OCI-LY7 (cell line): ENCODE data around the gene HSPA12A. TPM values are rescaled to one million over a fixed set of nuclear protein-coding genes. Genes with fewer than 3 reads are reported as not detected.

Experiments
- BruUV-seq: library from RNA; stranded (reverse); fragments of 400-500 nt; replicated peaks from 2 replicates; lab custom pipeline; 2021; lab: Mats Ljungman, UMichigan
- CTCF ChIA-PET: fragments of 300-600 bp; sonication (Branson Sonifier 250); formaldehyde crosslinking; loops from one replicate; lab custom pipeline; 2022; ENCODE audit warnings: antibody characterized with exemption; ENCODE audit not compliant: unreplicated experiment; lab: Charles Lee
- POLR2A ChIA-PET: fragments of 300-600 bp; sonication (Branson Sonifier 250); formaldehyde crosslinking; loops from one replicate; lab custom pipeline; 2022; ENCODE audit warnings: antibody characterized with exemption; lab: Charles Lee
- DNase-seq: peaks from one replicate; pipeline ENCODE4 v3.0.0-alpha.2; 2015; ENCODE audit warnings: low spot score
- H2AFZ ChIP-seq: fragments of 200-600 bp; sonication (generic), shearing (Covaris generic); 2 replicates; pipeline ENCODE4 v1.6.1; 2014; ENCODE audit warnings: mild to moderate bottlenecking, antibody characterized with exemption, low read length, moderate library complexity
- H3K27ac ChIP-seq: fragments of 200-600 bp; sonication (generic); 2 replicates; pipeline ENCODE4 v1.5.1; 2014; ENCODE audit warnings: mixed run types, low read depth, mild to moderate bottlenecking, moderate library complexity, low read length, inconsistent platforms; ENCODE audit not compliant: poor library complexity, severe bottlenecking
- H3K36me3 ChIP-seq: fragments of 200-600 bp; sonication (generic); 2 replicates; pipeline ENCODE4 v1.6.1; 2014; ENCODE audit warnings: mild to moderate bottlenecking, antibody characterized with exemption, low read length, moderate library complexity, mixed read lengths; ENCODE audit not compliant: insufficient read depth
- H3K4me1 ChIP-seq: fragments of 200-600 bp; sonication (generic); 2 replicates; pipeline ENCODE4 v1.5.1; 2014; ENCODE audit warnings: mild to moderate bottlenecking, low read length; ENCODE audit not compliant: insufficient read depth, poor library complexity, severe bottlenecking
- H3K4me2 ChIP-seq: fragments of 200-600 bp; sonication (generic); 2 replicates; pipeline ENCODE4 v1.6.1; 2014; ENCODE audit warnings: mild to moderate bottlenecking, low read length
- H3K4me3 ChIP-seq: fragments of 200-600 bp; sonication (generic); 2 replicates; pipeline ENCODE4 v1.5.1; 2014; ENCODE audit warnings: mild to moderate bottlenecking, low read depth, low read length; ENCODE audit not compliant: poor library complexity, severe bottlenecking
- H3K79me2 ChIP-seq: fragments of 200-600 bp; sonication (generic); 2 replicates; pipeline ENCODE4 v1.6.1; 2016; ENCODE audit warnings: low read depth, mild to moderate bottlenecking, low read length, moderate library complexity, mixed read lengths; ENCODE audit not compliant: insufficient read depth
- H3K9me2 ChIP-seq: fragments of 200-600 bp; sonication (generic); 2 replicates; pipeline ENCODE4 v1.6.1; 2016; ENCODE audit warnings: mild to moderate bottlenecking, low read length, mixed read lengths; ENCODE audit not compliant: insufficient read depth
- H3K9me3 ChIP-seq: fragments of 200-600 bp; sonication (generic); 2 replicates; pipeline ENCODE4 v1.6.1; 2014; ENCODE audit warnings: mild to moderate bottlenecking, mixed run types, low read length, mixed read lengths
- H4K20me1 ChIP-seq: fragments of 200-600 bp; sonication (generic); 2 replicates; pipeline ENCODE4 v1.6.1; 2014; ENCODE audit warnings: mild to moderate bottlenecking, antibody characterized with exemption, low read length, moderate library complexity, mixed read lengths; ENCODE audit not compliant: insufficient read depth
- EZH2phosphoT487 ChIP-seq: fragments of 200-600 bp; sonication (generic); IDR thresholded peaks from 2 replicates; pipeline ENCODE4 v1.6.1; 2018; ENCODE audit warnings: low read depth, borderline replicate concordance, mild to moderate bottlenecking, mixed run types, antibody characterized with exemption, low read length, moderate library complexity, mixed read lengths
- intact Hi-C: fragments of 100-400 bp; cut with micrococcal nuclease; formaldehyde crosslinking; loops from one replicate; pipeline ENCODE4 v1.10.0; 2022; ENCODE audit not compliant: unreplicated experiment
- total RNA-seq, 2 experiments: library from RNA; depleted of rRNA in 1 of 2; stranded (reverse); fragments of >200 nt in 1 of 2; shearing (Covaris generic) in 1 of 2; gene quantifications; 2 replicates each; pipeline ENCODE4 v1.2.3, GENCODE V29; 2014 to 2022
- TF ChIP-seq, protein P1 (sequence below): fragments of 200-600 bp; sonication (generic); conservative IDR thresholded peaks from 2 replicates; pipeline ENCODE4 v1.5.1; 2014; ENCODE audit warnings: mild to moderate bottlenecking, antibody characterized with exemption, low read length, moderate library complexity, mixed read lengths

Gene HSPA12A
- total RNA-seq, 2 experiments from 2014 or later = 3.7 TPM; not detected in 1

DNA sequence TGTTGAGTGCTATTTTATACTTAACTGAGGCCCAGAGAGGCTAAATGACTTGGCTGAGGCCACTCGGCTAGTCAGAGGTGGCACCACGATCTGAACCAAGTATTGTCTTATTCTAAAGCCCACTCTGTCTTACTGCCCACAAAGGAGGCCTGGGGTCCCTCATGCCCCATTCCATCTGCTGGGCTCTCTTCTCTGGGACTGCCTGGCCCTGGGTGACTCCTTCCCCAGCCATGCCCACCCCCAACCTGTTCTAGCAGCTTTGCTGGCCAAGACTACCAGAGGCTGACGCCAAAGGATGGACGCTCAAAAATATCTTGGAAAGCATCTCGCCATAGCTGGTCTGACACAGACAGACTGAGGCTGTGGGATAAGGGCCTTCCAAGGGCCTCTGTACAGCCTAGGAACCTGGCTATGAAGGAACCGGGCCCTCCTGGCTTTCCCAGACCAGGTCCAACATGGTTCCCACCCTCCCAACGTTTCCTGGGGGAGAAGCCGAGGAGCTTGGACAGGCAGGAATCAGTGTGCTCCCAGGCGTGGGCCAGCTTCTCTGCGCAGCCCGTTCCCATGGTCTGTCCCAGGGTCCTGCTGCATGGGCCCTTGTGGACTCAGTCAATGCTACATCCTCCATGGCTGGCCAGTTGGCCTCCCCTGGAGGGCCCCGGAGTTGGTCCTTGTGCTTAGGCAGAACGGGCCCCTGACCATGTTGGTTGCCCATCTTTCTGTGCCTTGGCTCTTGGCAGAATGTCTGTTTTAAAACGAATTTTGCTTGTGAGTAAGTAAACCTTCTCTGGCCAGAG is 11.7 kb downstream of the HSPA12A start:
- POLR2A ChIA-PET = no interaction called here
- TF ChIP-seq EZH2phosphoT487 = no peak
- TF ChIP-seq, protein P1, sequence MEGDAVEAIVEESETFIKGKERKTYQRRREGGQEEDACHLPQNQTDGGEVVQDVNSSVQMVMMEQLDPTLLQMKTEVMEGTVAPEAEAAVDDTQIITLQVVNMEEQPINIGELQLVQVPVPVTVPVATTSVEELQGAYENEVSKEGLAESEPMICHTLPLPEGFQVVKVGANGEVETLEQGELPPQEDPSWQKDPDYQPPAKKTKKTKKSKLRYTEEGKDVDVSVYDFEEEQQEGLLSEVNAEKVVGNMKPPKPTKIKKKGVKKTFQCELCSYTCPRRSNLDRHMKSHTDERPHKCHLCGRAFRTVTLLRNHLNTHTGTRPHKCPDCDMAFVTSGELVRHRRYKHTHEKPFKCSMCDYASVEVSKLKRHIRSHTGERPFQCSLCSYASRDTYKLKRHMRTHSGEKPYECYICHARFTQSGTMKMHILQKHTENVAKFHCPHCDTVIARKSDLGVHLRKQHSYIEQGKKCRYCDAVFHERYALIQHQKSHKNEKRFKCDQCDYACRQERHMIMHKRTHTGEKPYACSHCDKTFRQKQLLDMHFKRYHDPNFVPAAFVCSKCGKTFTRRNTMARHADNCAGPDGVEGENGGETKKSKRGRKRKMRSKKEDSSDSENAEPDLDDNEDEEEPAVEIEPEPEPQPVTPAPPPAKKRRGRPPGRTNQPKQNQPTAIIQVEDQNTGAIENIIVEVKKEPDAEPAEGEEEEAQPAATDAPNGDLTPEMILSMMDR = no peak
- no peaks in the 10 kb centered on the region for H3K9me2 ChIP-seq

DNA sequence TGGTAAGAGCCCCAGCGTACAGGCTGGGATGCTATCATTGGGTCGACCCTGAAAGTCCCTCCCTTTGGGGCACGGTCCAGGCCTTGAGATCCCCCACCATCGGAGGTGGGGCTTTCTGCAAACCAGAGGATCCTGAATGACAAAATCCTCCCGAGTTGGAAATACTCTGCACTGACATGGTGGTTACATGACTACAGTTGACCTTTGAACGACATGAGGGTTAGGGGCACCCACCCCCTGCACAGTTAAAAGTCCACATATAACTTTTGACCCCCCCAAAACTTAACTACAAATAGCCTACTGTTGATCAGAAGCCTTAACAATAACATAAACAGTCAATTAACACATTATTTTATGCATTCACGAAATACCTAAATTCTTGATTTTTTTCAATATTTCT is 13.1 kb downstream of the HSPA12A start:
- Histone ChIP-seq H4K20me1 (no peaks in the 10 kb centered on the region), H3K4me1 (no peaks in the 10 kb centered on the region), H3K79me2 (no peaks in the 10 kb centered on the region), H3K4me3 (no peak overlapping the region), H3K4me2 (no peak overlapping the region), H3K36me3 (no peaks in the 10 kb centered on the region), H2AFZ (no peak overlapping the region), H3K27ac (no peak overlapping the region), H3K9me2 (no peaks in the 10 kb centered on the region), H3K9me3 (no peaks in the 10 kb centered on the region)
- ChIA-PET POLR2A (no interaction called here), CTCF (no interaction called here)
- TF ChIP-seq, protein P1 = no peak
- TF ChIP-seq EZH2phosphoT487 = no peak
- intact Hi-C loops = no loop called here
- no TSS peak for BruUV-seq
- DNase-seq = no peak

More for the DNA sequence above, 11.7 kb downstream of the HSPA12A start:
- intact Hi-C loops = no loop called here
- no TSS peak for BruUV-seq
- DNase-seq = no peak
- Histone ChIP-seq H3K4me2 (no peak overlapping the region), H3K4me3 (no peak overlapping the region), H3K27ac (no peak overlapping the region), H3K36me3 (no peaks in the 10 kb centered on the region), H3K9me3 (no peaks in the 10 kb centered on the region), H3K79me2 (no peaks in the 10 kb centered on the region), H3K4me1 (no peaks in the 10 kb centered on the region), H2AFZ (no peak overlapping the region), H4K20me1 (no peaks in the 10 kb centered on the region)
- CTCF ChIA-PET = no interaction called here

DNA sequence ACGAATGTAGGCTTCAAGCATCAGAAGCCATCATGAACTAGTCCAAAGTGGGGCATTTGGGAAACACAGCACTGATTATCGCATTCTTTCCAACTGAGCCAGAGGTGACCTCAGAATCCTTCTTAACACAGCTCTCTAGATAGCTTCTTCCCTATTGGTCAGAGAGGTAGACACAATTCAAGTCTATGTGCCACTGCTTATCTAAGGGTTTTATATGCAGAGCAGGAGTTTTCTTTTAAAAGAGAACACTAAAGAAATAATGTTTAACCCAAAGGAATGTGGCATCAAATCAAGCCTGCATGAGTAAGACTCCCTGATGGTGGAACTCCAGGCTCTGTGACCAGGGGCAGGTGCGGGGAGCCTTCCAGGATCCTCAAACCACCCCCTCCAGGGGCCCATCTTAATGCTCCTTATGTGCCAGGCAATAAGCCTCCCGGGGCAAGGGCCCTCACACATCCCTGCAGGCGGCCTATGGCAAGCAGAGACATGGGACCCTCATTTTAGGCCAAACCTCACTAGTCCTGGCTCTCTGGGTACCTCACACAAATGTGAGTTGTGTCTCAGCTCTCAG is 13.8 kb downstream of the HSPA12A start:
- Histone ChIP-seq H3K9me2 (no peaks in the 10 kb centered on the region), H4K20me1 (no peaks in the 10 kb centered on the region), H3K79me2 (no peaks in the 10 kb centered on the region), H3K4me2 (no peak overlapping the region), H2AFZ (no peak overlapping the region), H3K36me3 (no peaks in the 10 kb centered on the region), H3K9me3 (no peaks in the 10 kb centered on the region), H3K4me1 (no peaks in the 10 kb centered on the region), H3K4me3 (no peak overlapping the region), H3K27ac (no peak overlapping the region)
- BruUV-seq = no TSS peak
- CTCF ChIA-PET = no interaction called here
- no peak for TF ChIP-seq EZH2phosphoT487
- TF ChIP-seq, protein P1 = no peak
- POLR2A ChIA-PET = no interaction called here
- no peak for DNase-seq
- intact Hi-C loops = no loop called here
